ENCODE data around the gene MAP3K19.

The MAP3K19 gene

DNA sequence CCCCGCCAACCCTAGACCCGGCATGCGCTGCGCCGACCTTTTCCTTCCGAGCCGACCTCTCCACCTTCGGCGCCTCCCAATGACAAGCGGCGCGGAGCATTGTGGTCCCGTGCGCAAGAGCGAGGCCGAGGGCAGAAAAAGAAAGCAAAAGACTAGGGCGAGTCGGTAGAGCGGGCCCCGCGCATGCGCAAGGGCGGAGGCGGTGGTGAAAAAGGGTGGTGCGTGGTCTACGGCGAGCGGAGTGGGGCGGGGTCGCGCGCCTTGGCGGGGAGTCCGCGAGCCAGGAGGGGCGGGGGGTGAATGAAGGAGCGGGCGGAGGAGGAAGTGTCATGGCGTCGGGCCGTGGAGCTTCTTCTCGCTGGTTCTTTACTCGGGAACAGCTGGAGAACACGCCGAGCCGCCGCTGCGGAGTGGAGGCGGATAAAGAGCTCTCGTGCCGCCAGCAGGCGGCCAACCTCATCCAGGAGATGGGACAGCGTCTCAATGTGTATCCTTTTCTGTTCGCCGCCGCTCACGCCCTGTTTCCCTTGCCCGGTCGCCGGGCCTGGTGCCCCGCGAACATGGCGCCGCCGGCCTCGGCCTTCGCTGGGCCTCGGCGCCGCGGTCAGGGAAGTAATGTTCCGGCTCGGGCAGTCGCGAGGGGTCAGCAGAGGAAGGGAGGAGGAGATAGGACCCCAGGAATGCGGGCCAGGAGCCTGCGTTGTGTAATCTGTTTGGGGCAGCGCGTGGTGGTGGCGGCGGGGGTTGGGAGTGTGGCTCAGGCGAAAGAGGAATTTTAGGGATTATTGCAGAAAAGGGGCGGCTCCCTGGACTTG, 128.5 kb downstream of the MAP3K19 start, which contains the start of gene CCNT2:
Gene CCNT2 (plus strand): TSS at position 297 of the 815 bp plus-strand sequence. CDS start 33 bp downstream, at position 330.
- H3K4me1 ChIP-seq (ENCODE audit: control insufficient read depth, insufficient read depth, low read length): peaks cover 4% of the 10 kb centered on the region
- no peaks in the 10 kb centered on the region for H3K9me3 ChIP-seq (ENCODE audit: control insufficient read depth, low read length)
- no peaks in the 10 kb centered on the region for H3K27me3 ChIP-seq (ENCODE audit: control insufficient read depth, insufficient read depth, low read length, poor library complexity, severe bottlenecking)
- WGBS, 2 experiments: 0% methylated on average over 82 to 83 of the region's 83 CpGs
- H3K27ac ChIP-seq (ENCODE audit: insufficient read depth, low read depth, low read length, poor library complexity, severe bottlenecking): peak within 1 kb of the TSS; percentile 97
- H3K36me3 ChIP-seq (ENCODE audit: control insufficient read depth, insufficient read depth, low read length): no peaks in the 10 kb centered on the region
- H3K4me3 ChIP-seq (ENCODE audit: insufficient read depth, low read depth, low read length): peak within 1 kb of the TSS; percentile 88

DNA sequence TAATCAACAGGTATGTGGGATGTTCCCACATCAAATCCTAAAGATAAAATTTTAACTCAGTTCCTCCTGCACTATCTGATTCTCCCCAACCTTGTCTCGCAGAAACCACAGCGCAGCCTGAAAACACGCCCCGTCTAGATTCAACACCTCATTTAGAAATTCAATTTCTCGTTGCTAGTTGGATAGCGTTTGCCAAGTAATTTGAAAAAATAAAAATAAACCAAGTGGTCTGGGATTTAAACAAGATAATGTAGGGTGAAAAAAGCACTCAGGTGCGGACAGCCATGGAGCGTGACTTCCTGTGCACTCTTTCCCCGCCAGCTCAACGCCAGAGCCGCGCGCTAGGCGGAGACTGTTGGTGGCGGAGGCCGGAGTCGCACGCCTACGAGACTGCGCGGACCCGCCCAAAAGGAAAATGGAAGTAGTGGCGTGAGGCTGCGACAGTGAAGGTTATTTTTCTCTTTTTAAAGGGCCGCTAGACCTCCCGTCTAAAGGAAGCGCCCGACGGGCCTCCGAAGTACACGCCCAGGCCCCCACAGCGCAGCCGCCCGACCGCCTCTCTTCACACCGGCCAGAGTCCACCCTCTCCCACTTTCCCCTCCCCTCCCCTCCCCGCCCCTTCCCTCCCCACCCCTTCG, 129.2 kb downstream of the MAP3K19 start:
- Histone ChIP-seq H3K36me3 (ENCODE audit: control insufficient read depth, insufficient read depth, low read length) (no peaks in the 10 kb centered on the region), H3K9me3 (ENCODE audit: control insufficient read depth, low read length) (no peaks in the 10 kb centered on the region), H3K27ac (ENCODE audit: insufficient read depth, low read depth, low read length, poor library complexity, severe bottlenecking) (peak overlapping the region; percentile 97), H3K4me1 (ENCODE audit: control insufficient read depth, insufficient read depth, low read length) (peaks cover 4% of the 10 kb centered on the region), H3K4me3 (ENCODE audit: insufficient read depth, low read depth, low read length) (peak overlapping the region; percentile 88), H3K27me3 (ENCODE audit: control insufficient read depth, insufficient read depth, low read length, poor library complexity, severe bottlenecking) (no peaks in the 10 kb centered on the region)
- 0 to 1% methylated on average over 34 to 37 of the region's 38 CpGs for WGBS, 2 experiments

DNA sequence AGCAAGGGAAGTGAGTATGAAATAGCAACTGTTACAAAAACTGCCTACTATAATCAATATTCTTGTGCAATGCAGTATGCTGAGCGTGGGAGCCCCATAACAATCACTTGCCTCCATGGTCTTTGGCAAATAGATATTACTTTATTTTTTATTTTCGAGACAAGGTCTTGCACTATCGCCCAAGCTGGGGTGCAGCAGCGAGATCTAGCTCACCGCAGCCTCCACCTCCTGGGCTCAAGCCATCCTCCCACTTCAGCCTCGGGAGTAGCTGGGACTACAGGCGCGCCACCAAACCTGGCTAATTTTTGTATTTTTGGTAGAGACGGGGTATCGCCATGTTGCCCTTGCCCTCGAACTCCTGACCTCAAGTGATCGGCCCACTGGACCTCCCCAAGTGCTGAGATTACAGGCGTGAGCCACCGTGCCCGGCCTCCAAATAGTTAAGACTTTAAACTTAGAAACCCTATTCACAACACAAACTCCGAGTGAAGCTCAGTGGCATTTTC, 129.8 kb downstream of the MAP3K19 start:
- Histone ChIP-seq H3K4me3 (ENCODE audit: insufficient read depth, low read depth, low read length) (peak overlapping the region; percentile 88), H3K27ac (ENCODE audit: insufficient read depth, low read depth, low read length, poor library complexity, severe bottlenecking) (peak overlapping the region; percentile 97), H3K9me3 (ENCODE audit: control insufficient read depth, low read length) (no peaks in the 10 kb centered on the region), H3K27me3 (ENCODE audit: control insufficient read depth, insufficient read depth, low read length, poor library complexity, severe bottlenecking) (no peaks in the 10 kb centered on the region), H3K4me1 (ENCODE audit: control insufficient read depth, insufficient read depth, low read length) (peaks cover 4% of the 10 kb centered on the region), H3K36me3 (ENCODE audit: control insufficient read depth, insufficient read depth, low read length) (no peaks in the 10 kb centered on the region)
- WGBS, 2 experiments: 49 to 57% methylated on average over 16 of the region's 16 CpGs
